ENCODE measurements around the gene COL2A1.

Gene COL2A1

DNA sequence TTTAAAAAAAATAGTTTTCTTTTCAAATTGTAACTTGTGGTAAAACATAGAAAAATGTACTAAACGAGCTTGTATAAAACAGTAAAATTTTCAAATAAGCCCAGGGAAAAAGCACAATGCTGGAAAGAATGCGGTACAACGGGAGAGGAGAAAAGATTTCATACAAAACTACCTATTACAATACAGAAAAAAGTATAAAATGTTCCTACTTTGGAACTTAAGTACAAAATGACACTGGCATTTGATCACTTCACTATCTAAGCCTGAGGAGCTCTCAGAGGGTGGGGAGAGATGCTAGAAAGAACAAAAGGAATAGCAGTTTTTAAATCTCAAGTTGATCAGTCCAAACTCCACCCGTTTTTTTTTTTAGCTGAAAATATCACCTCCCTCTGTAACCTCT lies 39.5 kb upstream of the COL2A1 start (continued):
- TF ChIP-seq, protein P1, sequence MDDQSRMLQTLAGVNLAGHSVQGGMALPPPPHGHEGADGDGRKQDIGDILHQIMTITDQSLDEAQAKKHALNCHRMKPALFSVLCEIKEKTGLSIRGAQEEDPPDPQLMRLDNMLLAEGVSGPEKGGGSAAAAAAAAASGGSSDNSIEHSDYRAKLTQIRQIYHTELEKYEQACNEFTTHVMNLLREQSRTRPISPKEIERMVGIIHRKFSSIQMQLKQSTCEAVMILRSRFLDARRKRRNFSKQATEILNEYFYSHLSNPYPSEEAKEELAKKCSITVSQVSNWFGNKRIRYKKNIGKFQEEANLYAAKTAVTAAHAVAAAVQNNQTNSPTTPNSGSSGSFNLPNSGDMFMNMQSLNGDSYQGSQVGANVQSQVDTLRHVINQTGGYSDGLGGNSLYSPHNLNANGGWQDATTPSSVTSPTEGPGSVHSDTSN (CRISPR knock-in tag; IDR thresholded peaks at IDR 0.05): no peak
- no peak for TF ChIP-seq ZNF324 (tag by site-specific recombination; IDR thresholded peaks at IDR 0.05)
- TF ChIP-seq, protein P2, sequence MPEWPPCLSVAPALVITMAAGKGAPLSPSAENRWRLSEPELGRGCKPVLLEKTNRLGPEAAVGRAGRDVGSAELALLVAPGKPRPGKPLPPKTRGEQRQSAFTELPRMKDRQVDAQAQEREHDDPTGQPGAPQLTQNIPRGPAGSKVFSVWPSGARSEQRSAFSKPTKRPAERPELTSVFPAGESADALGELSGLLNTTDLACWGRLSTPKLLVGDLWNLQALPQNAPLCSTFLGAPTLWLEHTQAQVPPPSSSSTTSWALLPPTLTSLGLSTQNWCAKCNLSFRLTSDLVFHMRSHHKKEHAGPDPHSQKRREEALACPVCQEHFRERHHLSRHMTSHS (tag by site-specific recombination; IDR thresholded peaks at IDR 0.05): no peak
- TF ChIP-seq ZFP3 (tag by site-specific recombination; IDR thresholded peaks at IDR 0.05; ENCODE audit: low read depth): no peak
- TF ChIP-seq ZNF610 (tag by site-specific recombination; IDR thresholded peaks at IDR 0.05; ENCODE audit: borderline replicate concordance): no peak
- no peak for TF ChIP-seq SETDB1 (IDR thresholded peaks at IDR 0.05; ENCODE audit: insufficient read length, low read length)

DNA sequence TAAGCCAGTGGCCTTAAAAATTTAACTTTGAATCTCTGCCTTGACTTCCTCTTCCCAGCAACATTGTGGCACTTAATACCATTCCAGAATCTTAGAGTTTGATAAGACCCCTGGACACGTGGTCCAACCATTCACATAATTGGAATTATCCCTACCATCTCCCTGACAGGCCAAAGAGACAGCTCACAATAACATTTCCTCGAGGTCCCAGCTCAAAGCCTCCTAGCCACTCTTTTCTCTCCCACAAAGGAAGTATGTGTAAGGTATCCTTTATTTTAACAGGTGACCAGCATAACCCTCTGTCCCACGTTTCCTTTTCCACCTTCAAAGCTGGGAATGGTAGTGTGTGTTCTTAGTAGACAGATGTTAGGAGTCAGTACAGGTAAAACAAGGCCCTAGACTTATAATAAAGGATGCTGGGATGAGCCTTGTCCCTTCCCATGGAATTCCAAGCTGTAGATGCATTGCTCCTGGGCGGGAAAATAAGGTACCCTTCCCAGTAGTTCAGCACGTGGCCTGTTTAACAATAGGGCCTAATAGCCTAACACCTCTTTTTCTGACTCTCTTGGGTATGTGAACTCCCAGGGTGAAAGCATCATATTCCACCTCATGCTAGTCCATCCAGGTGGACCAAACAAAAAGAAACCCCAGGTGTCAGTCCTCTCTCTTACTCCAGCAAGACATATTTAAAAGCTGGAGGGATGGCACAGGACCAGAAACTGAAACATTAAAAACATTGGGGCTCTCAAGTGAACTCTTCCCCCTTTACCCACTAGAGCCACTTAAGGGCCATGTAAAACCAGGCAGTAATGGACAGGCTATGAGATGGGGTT lies 37.5 kb upstream of the COL2A1 start:
- no peaks in the 10 kb centered on the region for H3K9me3 ChIP-seq (ENCODE audit: control insufficient read depth, insufficient read depth, low read depth, low read length)
- H3K4me1 ChIP-seq (ENCODE audit: control insufficient read depth, insufficient read depth, low read length): no peaks in the 10 kb centered on the region
- TF ChIP-seq ZSCAN16 (tag by site-specific recombination; IDR thresholded peaks at IDR 0.05) (no peak), ZNF292 (tag by site-specific recombination; IDR thresholded peaks at IDR 0.05; ENCODE audit: borderline replicate concordance, low read depth) (no peak), ZNF24 (tag by site-specific recombination; IDR thresholded peaks at IDR 0.05) (no peak), ZNF585B (tag by site-specific recombination; IDR thresholded peaks at IDR 0.05) (no peak), ZNF571 (tag by site-specific recombination; IDR thresholded peaks at IDR 0.05) (no peak), FEZF1 (tag by site-specific recombination; IDR thresholded peaks at IDR 0.05) (no peak), ZNF776 (tag by site-specific recombination; IDR thresholded peaks at IDR 0.05; ENCODE audit: borderline replicate concordance) (no peak), ZNF341 (tag by site-specific recombination; IDR thresholded peaks at IDR 0.05; ENCODE audit: low read depth) (no peak), ZNF175 (tag by site-specific recombination; IDR thresholded peaks at IDR 0.05) (no peak), ZNF133 (tag by site-specific recombination; IDR thresholded peaks at IDR 0.05) (no peak), ZNF248 (tag by site-specific recombination; IDR thresholded peaks at IDR 0.05) (no peak), ZNF521 (tag by site-specific recombination; IDR thresholded peaks at IDR 0.05) (no peak), ZNF510 (tag by site-specific recombination; IDR thresholded peaks at IDR 0.05; ENCODE audit: insufficient replicate concordance) (no peak), ZNF311 (tag by site-specific recombination; IDR thresholded peaks at IDR 0.05; ENCODE audit: borderline replicate concordance) (no peak), ZNF664 (tag by site-specific recombination; IDR thresholded peaks at IDR 0.05) (no peak)
- TF ChIP-seq, protein P3, sequence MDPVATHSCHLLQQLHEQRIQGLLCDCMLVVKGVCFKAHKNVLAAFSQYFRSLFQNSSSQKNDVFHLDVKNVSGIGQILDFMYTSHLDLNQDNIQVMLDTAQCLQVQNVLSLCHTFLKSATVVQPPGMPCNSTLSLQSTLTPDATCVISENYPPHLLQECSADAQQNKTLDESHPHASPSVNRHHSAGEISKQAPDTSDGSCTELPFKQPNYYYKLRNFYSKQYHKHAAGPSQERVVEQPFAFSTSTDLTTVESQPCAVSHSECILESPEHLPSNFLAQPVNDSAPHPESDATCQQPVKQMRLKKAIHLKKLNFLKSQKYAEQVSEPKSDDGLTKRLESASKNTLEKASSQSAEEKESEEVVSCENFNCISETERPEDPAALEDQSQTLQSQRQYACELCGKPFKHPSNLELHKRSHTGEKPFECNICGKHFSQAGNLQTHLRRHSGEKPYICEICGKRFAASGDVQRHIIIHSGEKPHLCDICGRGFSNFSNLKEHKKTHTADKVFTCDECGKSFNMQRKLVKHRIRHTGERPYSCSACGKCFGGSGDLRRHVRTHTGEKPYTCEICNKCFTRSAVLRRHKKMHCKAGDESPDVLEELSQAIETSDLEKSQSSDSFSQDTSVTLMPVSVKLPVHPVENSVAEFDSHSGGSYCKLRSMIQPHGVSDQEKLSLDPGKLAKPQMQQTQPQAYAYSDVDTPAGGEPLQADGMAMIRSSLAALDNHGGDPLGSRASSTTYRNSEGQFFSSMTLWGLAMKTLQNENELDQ (tag by site-specific recombination; IDR thresholded peaks at IDR 0.05; ENCODE audit: low read depth): no peak
- TF ChIP-seq, protein P4, sequence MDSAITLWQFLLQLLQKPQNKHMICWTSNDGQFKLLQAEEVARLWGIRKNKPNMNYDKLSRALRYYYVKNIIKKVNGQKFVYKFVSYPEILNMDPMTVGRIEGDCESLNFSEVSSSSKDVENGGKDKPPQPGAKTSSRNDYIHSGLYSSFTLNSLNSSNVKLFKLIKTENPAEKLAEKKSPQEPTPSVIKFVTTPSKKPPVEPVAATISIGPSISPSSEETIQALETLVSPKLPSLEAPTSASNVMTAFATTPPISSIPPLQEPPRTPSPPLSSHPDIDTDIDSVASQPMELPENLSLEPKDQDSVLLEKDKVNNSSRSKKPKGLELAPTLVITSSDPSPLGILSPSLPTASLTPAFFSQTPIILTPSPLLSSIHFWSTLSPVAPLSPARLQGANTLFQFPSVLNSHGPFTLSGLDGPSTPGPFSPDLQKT (IDR thresholded peaks at IDR 0.05; ENCODE audit: borderline replicate concordance, low read depth, low read length): no peak
- TF ChIP-seq, protein P5, sequence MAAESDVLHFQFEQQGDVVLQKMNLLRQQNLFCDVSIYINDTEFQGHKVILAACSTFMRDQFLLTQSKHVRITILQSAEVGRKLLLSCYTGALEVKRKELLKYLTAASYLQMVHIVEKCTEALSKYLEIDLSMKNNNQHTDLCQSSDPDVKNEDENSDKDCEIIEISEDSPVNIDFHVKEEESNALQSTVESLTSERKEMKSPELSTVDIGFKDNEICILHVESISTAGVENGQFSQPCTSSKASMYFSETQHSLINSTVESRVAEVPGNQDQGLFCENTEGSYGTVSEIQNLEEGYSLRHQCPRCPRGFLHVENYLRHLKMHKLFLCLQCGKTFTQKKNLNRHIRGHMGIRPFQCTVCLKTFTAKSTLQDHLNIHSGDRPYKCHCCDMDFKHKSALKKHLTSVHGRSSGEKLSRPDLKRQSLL (tag by site-specific recombination; IDR thresholded peaks at IDR 0.05): no peak
- TF ChIP-seq, protein P6, sequence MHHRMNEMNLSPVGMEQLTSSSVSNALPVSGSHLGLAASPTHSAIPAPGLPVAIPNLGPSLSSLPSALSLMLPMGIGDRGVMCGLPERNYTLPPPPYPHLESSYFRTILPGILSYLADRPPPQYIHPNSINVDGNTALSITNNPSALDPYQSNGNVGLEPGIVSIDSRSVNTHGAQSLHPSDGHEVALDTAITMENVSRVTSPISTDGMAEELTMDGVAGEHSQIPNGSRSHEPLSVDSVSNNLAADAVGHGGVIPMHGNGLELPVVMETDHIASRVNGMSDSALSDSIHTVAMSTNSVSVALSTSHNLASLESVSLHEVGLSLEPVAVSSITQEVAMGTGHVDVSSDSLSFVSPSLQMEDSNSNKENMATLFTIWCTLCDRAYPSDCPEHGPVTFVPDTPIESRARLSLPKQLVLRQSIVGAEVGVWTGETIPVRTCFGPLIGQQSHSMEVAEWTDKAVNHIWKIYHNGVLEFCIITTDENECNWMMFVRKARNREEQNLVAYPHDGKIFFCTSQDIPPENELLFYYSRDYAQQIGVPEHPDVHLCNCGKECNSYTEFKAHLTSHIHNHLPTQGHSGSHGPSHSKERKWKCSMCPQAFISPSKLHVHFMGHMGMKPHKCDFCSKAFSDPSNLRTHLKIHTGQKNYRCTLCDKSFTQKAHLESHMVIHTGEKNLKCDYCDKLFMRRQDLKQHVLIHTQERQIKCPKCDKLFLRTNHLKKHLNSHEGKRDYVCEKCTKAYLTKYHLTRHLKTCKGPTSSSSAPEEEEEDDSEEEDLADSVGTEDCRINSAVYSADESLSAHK (tag by site-specific recombination; IDR thresholded peaks at IDR 0.05): no peak
- peaks cover 20 to 44% of the 10 kb centered on the region in 2 experiments for H3K36me3 ChIP-seq (ENCODE audit: control insufficient read depth in 2 of 2, insufficient read depth in 1 of 2, low read length in 2 of 2)
- no peak overlapping the region for H3K4me3 ChIP-seq (ENCODE audit: low read depth, low read length)
- CTCF ChIA-PET: interaction anchor here (0.6 kb wide), 1 partner anchor 147 kb away, joined by 3 read pairs; no protein-coding TSS in a partner anchor
- POLR2A ChIA-PET: interaction anchor here (0.7 kb wide), 1 partner anchor 9 kb away, joined by 3 read pairs; no protein-coding TSS in a partner anchor
- no peak overlapping the region for H3K27ac ChIP-seq (ENCODE audit: extremely low read depth, low read depth, low read length)

Data from HEK293 (cell line).